Esophagus muscularis mucosa (tissue), 4 donors: ENCODE results near the gene TRIM4. TPM values are rescaled to one million over a fixed set of nuclear protein-coding genes. Genes with fewer than 3 reads are reported as not detected.
A peak's percentile ranks its signal among the peaks of the same experiment; 100 is the strongest.

Experiments
- DNase-seq: peaks from one replicate; pipeline ENCODE4 v3.0.0-alpha.2; 2017; ENCODE audit errors: extremely low spot score
- H3K27ac ChIP-seq, 4 donors: fragments of 200-600 bp; sonication (generic); replicated peaks in 1 of 4; 1 replicate in 3 of 4; 2 replicates in 1 of 4; pipeline ENCODE4 v1.5.1; 2016 to 2019; ENCODE audit warnings: mild to moderate bottlenecking in 1 of 4
- H3K27me3 ChIP-seq, 4 donors: fragments of 200-600 bp; sonication (generic); one replicate each; pipeline versions ENCODE4 v1.5.1 to v1.6.0; 2016 to 2019
- H3K36me3 ChIP-seq, 4 donors: fragments of 200-600 bp; sonication (generic); one replicate each; pipeline ENCODE4 v1.5.1; 2016 to 2019
- H3K4me1 ChIP-seq, 4 donors: fragments of 200-600 bp; sonication (generic); one replicate each; pipeline ENCODE4 v1.5.1; 2016 to 2019
- H3K4me3 ChIP-seq, 4 donors: fragments of 200-600 bp; sonication (generic); 1 replicate in 2 of 4; 2 replicates in 2 of 4; pipeline ENCODE4 v1.5.1; 2016 to 2019; ENCODE audit warnings: mild to moderate bottlenecking in 4 of 4, moderate library complexity in 1 of 4
- H3K9me3 ChIP-seq, 4 donors: fragments of 200-600 bp; sonication (generic); 1 replicate in 3 of 4; 2 replicates in 1 of 4; pipeline ENCODE4 v1.5.1; 2016 to 2019
- EP300 ChIP-seq: sonication (generic); formaldehyde crosslinking; IDR thresholded peaks from one replicate; pipeline ENCODE4 v1.6.1; 2017; ENCODE audit warnings: antibody characterized with exemption
- POLR2A ChIP-seq: fragments of 450-650 bp; IDR thresholded peaks from one replicate; pipeline ENCODE4 v1.6.1; 2017; ENCODE audit warnings: antibody characterized with exemption, moderate library complexity, mild to moderate bottlenecking, low read depth
- POLR2AphosphoS5 ChIP-seq, 2 donors: sonication (generic); formaldehyde crosslinking; IDR thresholded peaks; one replicate each; pipeline ENCODE4 v1.6.1; 2017; ENCODE audit warnings: antibody characterized with exemption in 2 of 2
- WGBS: methylation state at CpG from one replicate; pipeline ENCODE4 v1.1.5; 2018; 5-methylcytosine and 5-hydroxymethylcytosine counted together
- intact Hi-C: fragments of 100-400 bp; cut with DNase I; formaldehyde crosslinking; loops from one replicate; pipeline ENCODE4 v1.15.1; 2023
- small RNA-seq, 3 donors: library from RNA; depleted of rRNA; stranded (forward); fragments of <200 nt; gene quantifications; one replicate each; pipeline ENCODE3, GENCODE V24; 2016
- total RNA-seq, 4 donors: library from RNA; depleted of rRNA; stranded (reverse); fragments of >200 nt; gene quantifications; one replicate each; pipeline versions ENCODE4 v1.1.0 to v1.2.1, GENCODE V29; 2016
- TF ChIP-seq, protein P1 (sequence below), 3 experiments: fragments of 200-600 bp in 2 of 3; fragments of 450-650 bp in 1 of 3; sonication (generic) in 2 of 3; IDR thresholded peaks; one replicate each; pipeline ENCODE4 v1.5.1; 2017 to 2019; ENCODE audit warnings: antibody characterized with exemption in 3 of 3, mild to moderate bottlenecking in 2 of 3, moderate library complexity in 1 of 3

TRIM4 gene
- total RNA-seq, 4 donors from 2014 or later, result 21.2 to 27.8 (median 24.7) TPM

DNA sequence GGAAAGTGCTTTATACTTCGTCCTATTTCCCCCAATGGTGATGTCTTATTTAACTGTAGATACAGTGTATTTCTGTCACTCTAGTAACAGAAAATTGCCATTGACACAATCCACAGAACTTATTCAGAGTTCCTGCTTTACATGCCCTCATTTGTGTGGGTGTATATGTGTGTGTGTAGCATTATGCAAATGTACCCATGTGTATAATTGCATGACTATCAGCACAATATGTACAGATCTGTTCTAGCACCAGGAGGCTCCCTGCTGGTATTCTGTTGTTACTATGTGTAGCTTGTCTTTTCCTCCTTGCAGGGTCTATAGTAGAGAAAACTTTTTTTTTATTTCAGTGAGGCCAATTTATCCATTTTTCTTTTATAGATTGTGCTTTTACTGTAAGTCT lies 75.0 kb downstream of the TRIM4 start:
- Histone ChIP-seq H3K4me1 (no peaks in the 10 kb centered on the region), H3K36me3 (no peaks in the 10 kb centered on the region), H3K9me3 (no peaks in the 10 kb centered on the region), H3K27me3 (peaks cover 0 to 4% (median 0%) of the 10 kb centered on the region in 4 donors), H3K4me3 (no peak overlapping the region), H3K27ac (no peak overlapping the region)
- WGBS, result 41% methylated on average over 1 of the region's 1 CpG
- intact Hi-C loops, result no loop called here
- DNase-seq, result peak; percentile 42
- TF ChIP-seq, protein P1, sequence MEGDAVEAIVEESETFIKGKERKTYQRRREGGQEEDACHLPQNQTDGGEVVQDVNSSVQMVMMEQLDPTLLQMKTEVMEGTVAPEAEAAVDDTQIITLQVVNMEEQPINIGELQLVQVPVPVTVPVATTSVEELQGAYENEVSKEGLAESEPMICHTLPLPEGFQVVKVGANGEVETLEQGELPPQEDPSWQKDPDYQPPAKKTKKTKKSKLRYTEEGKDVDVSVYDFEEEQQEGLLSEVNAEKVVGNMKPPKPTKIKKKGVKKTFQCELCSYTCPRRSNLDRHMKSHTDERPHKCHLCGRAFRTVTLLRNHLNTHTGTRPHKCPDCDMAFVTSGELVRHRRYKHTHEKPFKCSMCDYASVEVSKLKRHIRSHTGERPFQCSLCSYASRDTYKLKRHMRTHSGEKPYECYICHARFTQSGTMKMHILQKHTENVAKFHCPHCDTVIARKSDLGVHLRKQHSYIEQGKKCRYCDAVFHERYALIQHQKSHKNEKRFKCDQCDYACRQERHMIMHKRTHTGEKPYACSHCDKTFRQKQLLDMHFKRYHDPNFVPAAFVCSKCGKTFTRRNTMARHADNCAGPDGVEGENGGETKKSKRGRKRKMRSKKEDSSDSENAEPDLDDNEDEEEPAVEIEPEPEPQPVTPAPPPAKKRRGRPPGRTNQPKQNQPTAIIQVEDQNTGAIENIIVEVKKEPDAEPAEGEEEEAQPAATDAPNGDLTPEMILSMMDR (IDR thresholded peaks at IDR 0.05), result no peak
- TF ChIP-seq EP300 (no peak), POLR2A (no peak), POLR2AphosphoS5 (IDR thresholded peaks at IDR 0.05) (no peak)

DNA sequence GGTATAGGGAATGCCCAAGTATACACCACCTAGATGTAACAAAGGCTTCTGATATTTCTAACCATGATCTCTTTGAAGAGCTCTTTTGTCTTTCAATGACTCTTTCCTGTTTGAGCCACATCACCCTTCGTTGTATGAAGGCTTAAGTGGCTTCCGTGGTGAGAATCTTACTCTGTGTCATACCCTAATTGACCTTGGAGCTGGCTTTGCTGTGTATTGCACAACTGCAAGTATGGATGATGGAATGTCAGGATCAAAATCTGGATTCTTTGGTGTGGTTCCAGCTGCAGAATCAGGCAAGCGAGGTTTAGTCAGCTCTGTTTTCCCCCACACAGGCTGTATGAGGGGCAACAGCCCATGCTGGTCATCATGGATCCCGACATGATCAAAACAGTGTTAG lies 75.5 kb downstream of the TRIM4 start:
- WGBS, result 59% methylated on average over 4 of the region's 4 CpGs
- Histone ChIP-seq H3K4me3 (no peak overlapping the region), H3K27ac (no peak overlapping the region), H3K27me3 (peaks cover 0 to 4% (median 0%) of the 10 kb centered on the region in 4 donors), H3K4me1 (no peaks in the 10 kb centered on the region), H3K36me3 (no peaks in the 10 kb centered on the region), H3K9me3 (no peaks in the 10 kb centered on the region)
- peak; percentile 74 for DNase-seq
- intact Hi-C loops, result no loop called here
- TF ChIP-seq EP300 (no peak), POLR2A (no peak), POLR2AphosphoS5 (IDR thresholded peaks at IDR 0.05) (no peak)
- TF ChIP-seq, protein P1 (IDR thresholded peaks at IDR 0.05), result no peak

DNA sequence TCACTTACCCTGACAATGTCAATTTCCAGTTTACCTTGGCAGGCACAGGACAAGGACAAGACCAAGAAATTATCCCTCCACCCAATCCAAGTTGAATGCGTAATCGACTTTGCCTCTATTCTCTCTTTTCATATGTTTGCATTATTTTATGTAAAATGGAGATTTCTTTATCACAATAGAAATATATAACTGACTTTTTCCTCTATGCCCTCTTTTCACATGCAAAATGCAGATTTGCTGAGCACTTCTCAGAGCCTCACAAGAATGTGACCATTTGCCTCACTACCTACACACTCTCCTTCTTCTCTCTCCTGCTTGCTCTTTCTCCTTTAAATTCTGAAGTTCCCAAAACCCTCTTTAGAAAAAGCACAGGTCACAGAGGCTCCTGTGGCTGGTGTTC lies 76.4 kb downstream of the TRIM4 start:
- Histone ChIP-seq H3K9me3 (no peaks in the 10 kb centered on the region), H3K27me3 (peaks cover 0 to 4% (median 0%) of the 10 kb centered on the region in 4 donors), H3K27ac (no peak overlapping the region), H3K4me3 (no peak overlapping the region), H3K4me1 (no peaks in the 10 kb centered on the region), H3K36me3 (no peaks in the 10 kb centered on the region)
- no peak for TF ChIP-seq POLR2A
- no peak for TF ChIP-seq POLR2AphosphoS5 (IDR thresholded peaks at IDR 0.05)
- TF ChIP-seq, protein P1 (IDR thresholded peaks at IDR 0.05), result no peak
- no peak for TF ChIP-seq EP300
- intact Hi-C loops, result no loop called here
- peak; percentile 55 for DNase-seq
- 82% methylated on average over 2 of the region's 2 CpGs for WGBS

Small RNAs within 50 kb of the gene (small RNA-seq; reads per million reads assigned to genes)
- gene AC011904.1, result 0 reads per million in 3 donors
- gene CYP3A52P, result 0 reads per million in 3 donors
- 0 reads per million in 3 donors for gene RF00019
- 0 reads per million in 3 donors for gene RF00561

Other genes starting within 250 kb of the TRIM4 start
- 1 to 10 TPM in 3 of 4 donors, under 1 TPM in 1; 0.91 to 4.6 (median 2.3) TPM for gene CYP3A5, start 239.5 kb downstream of the TRIM4 start, total RNA-seq
- gene CYP3A7, start 184.3 kb downstream of the TRIM4 start, total RNA-seq, result under 1 TPM in 2 of 4 donors, not detected in 2; 0.26 to 0.34 TPM
- gene CYP3A4, start 135.3 kb downstream of the TRIM4 start, total RNA-seq, result not detected
- gene CYP3A43, start 91.5 kb downstream of the TRIM4 start, total RNA-seq, result not detected
- gene OR2AE1, start 42.5 kb downstream of the TRIM4 start, total RNA-seq, result under 1 TPM in 1 of 4 donors, not detected in 3; 0.65 TPM
- gene GJC3, start 10.1 kb upstream of the TRIM4 start, total RNA-seq, result not detected
- 1 to 10 TPM; 2.5 to 3.4 (median 3.0) TPM for gene AZGP1, start 56.5 kb upstream of the TRIM4 start, total RNA-seq
- 10 to 100 TPM; 22.7 to 27.0 (median 24.0) TPM for gene ZKSCAN1, start 96.1 kb upstream of the TRIM4 start, total RNA-seq
- 10 to 100 TPM; 12.9 to 18.4 (median 16.1) TPM for gene ZSCAN21, start 130.2 kb upstream of the TRIM4 start, total RNA-seq
- 10 to 100 TPM; 15.6 to 25.3 (median 20.7) TPM for gene ZNF3, start 162.2 kb upstream of the TRIM4 start, total RNA-seq
- gene COPS6, start 169.4 kb upstream of the TRIM4 start, total RNA-seq, result 10 to 100 TPM; 49.4 to 97.6 (median 73.7) TPM
- 10 to 100 TPM; 35.3 to 60.3 (median 41.1) TPM for gene MCM7, start 181.9 kb upstream of the TRIM4 start, total RNA-seq
- 10 to 100 TPM; 19.9 to 31.7 (median 26.1) TPM for gene AP4M1, start 182.1 kb upstream of the TRIM4 start, total RNA-seq
- 10 to 100 TPM; 48.5 to 92.1 (median 77.8) TPM for gene TAF6, start 199.8 kb upstream of the TRIM4 start, total RNA-seq
- 10 to 100 TPM in 3 of 4 donors, 1 to 10 TPM in 1; 8.3 to 16.2 (median 13.3) TPM for gene CNPY4, start 200.1 kb upstream of the TRIM4 start, total RNA-seq
- 1 to 10 TPM; 3.1 to 8.8 (median 5.0) TPM for gene MBLAC1, start 207.4 kb upstream of the TRIM4 start, total RNA-seq
- 100 to 1,000 TPM; 117 to 184 (median 152) TPM for gene LAMTOR4, start 229.4 kb upstream of the TRIM4 start, total RNA-seq
- gene TRAPPC14, start 239.2 kb upstream of the TRIM4 start, total RNA-seq, result 1 to 10 TPM; 5.5 to 8.8 (median 6.8) TPM
- gene GAL3ST4, start 249.1 kb upstream of the TRIM4 start, total RNA-seq, result 1 to 10 TPM; 1.6 to 7.3 (median 2.8) TPM